H1 (cell line): Measurements from ENCODE around the gene LAMC3. TPM values are rescaled to one million over a fixed set of nuclear protein-coding genes. Genes with fewer than 3 reads are reported as not detected.

Source experiments
- CTCF ChIA-PET: fragments of 300-600 bp; sonication (Branson Sonifier 250); formaldehyde crosslinking; loops from one replicate; lab custom pipeline; 2021; ENCODE audit not compliant: partially characterized antibody; lab: Charles Lee
- POLR2A ChIA-PET: fragments of 300-600 bp; sonication (Branson Sonifier 250); formaldehyde crosslinking; loops from one replicate; lab custom pipeline; 2021; ENCODE audit warnings: inconsistent platforms; ENCODE audit not compliant: partially characterized antibody; lab: Charles Lee
- DNase-seq, 2 experiments: peaks; one replicate each; pipeline versions ENCODE4 v3.0.0 to v3.0.0-alpha.2; 2010 to 2022; ENCODE audit warnings: low spot score in 2 of 2, low read depth in 1 of 2, mixed read lengths in 1 of 2
- FAIRE-seq: peaks from 2 replicates; lab custom pipeline; 2011; peaks lifted over from hg19 to GRCh38; lab: Jason Lieb, UNC
- H2AFZ ChIP-seq: 2 replicates; pipeline ENCODE4 v1.8.1; 2012; ENCODE audit warnings: low read length, inconsistent platforms
- H2AK5ac ChIP-seq: 2 replicates; pipeline ENCODE4 v1.6.1; 2013; ENCODE audit warnings: low read depth, low read length
- H2BK120ac ChIP-seq: replicated peaks from 2 replicates; pipeline ENCODE3; 2013; ENCODE audit warnings: low read depth, low read length, inconsistent platforms
- H2BK12ac ChIP-seq: 2 replicates; pipeline ENCODE4 v1.6.1; 2013; ENCODE audit warnings: low read depth, low read length
- H2BK15ac ChIP-seq: 2 replicates; pipeline ENCODE4 v1.6.1; 2013; ENCODE audit warnings: low read length
- H2BK20ac ChIP-seq: 2 replicates; pipeline ENCODE4 v1.6.1; 2013; ENCODE audit warnings: low read length
- H2BK5ac ChIP-seq: 2 replicates; pipeline ENCODE4 v1.6.1; 2013; ENCODE audit warnings: low read depth, low read length
- H3K14ac ChIP-seq: 2 replicates; pipeline ENCODE4 v1.6.1; 2013; ENCODE audit warnings: inconsistent platforms; ENCODE audit not compliant: insufficient read length
- H3K18ac ChIP-seq: 2 replicates; pipeline ENCODE4 v1.6.1; 2013; ENCODE audit warnings: low read length; ENCODE audit errors: extremely low read depth
- H3K23ac ChIP-seq: 2 replicates; pipeline ENCODE4 v1.6.1; 2013; ENCODE audit warnings: inconsistent platforms; ENCODE audit not compliant: insufficient read length
- H3K23me2 ChIP-seq: 2 replicates; pipeline ENCODE4 v1.6.1; 2013; ENCODE audit warnings: low read depth, low read length
- H3K27ac ChIP-seq: 2 replicates; pipeline ENCODE4 v1.6.1; 2011; ENCODE audit warnings: low read depth, low read length, inconsistent platforms
- H3K27me3 ChIP-seq, 4 experiments: replicated peaks in 1 of 4; 1 replicate in 1 of 4; 2 replicates in 3 of 4; pipeline versions ENCODE4 v1.6.1 to v1.8.1; 2011 to 2013; ENCODE audit warnings: low read length in 3 of 4, mild to moderate bottlenecking in 3 of 4, inconsistent platforms in 2 of 4, mixed read lengths in 2 of 4, moderate library complexity in 1 of 4; ENCODE audit not compliant: control insufficient read depth in 3 of 4, insufficient read depth in 3 of 4; ENCODE audit errors: extremely low read depth in 1 of 4
- H3K36me3 ChIP-seq, 4 experiments: 2 replicates each; pipeline versions ENCODE4 v1.6.1 to v1.8.1; 2011 to 2013; ENCODE audit warnings: mild to moderate bottlenecking in 4 of 4, low read length in 3 of 4, moderate library complexity in 2 of 4, control low read depth in 1 of 4, inconsistent platforms in 1 of 4; ENCODE audit not compliant: insufficient read depth in 4 of 4, control insufficient read depth in 2 of 4
- H3K4ac ChIP-seq: replicated peaks from 2 replicates; pipeline ENCODE3; 2013; ENCODE audit warnings: low read length, low read depth, mixed read lengths, inconsistent platforms; ENCODE audit not compliant: insufficient read length
- H3K4me1 ChIP-seq, 4 experiments: replicated peaks in 1 of 4; 1 replicate in 1 of 4; 2 replicates in 3 of 4; pipeline versions ENCODE4 v1.6.1 to v1.8.1; 2011 to 2013; ENCODE audit warnings: low read length in 3 of 4, inconsistent platforms in 2 of 4, mixed read lengths in 1 of 4; ENCODE audit not compliant: insufficient read depth in 4 of 4, control insufficient read depth in 3 of 4
- H3K4me2 ChIP-seq, 2 experiments: 2 replicates each; pipeline versions ENCODE4 v1.6.1 to v1.8.1; 2011 to 2013; ENCODE audit warnings: low read depth in 2 of 2, low read length in 2 of 2, control low read depth in 1 of 2, inconsistent platforms in 1 of 2, mild to moderate bottlenecking in 1 of 2; ENCODE audit not compliant: insufficient read depth in 1 of 2
- H3K4me3 ChIP-seq, 4 experiments: fragments of 200-600, 300-600 bp in 1 of 4; sonication (generic), shearing (Covaris generic), sonication (Bioruptor Twin) in 1 of 4; 2 replicates each; pipeline versions ENCODE4 v1.5.1 to v1.8.1; 2011 to 2016; ENCODE audit warnings: low read length in 4 of 4, low read depth in 3 of 4, control low read depth in 2 of 4, inconsistent platforms in 2 of 4, mild to moderate bottlenecking in 2 of 4, mixed read lengths in 1 of 4, moderate library complexity in 1 of 4; ENCODE audit not compliant: insufficient read depth in 2 of 4; ENCODE audit errors: extremely low read depth in 1 of 4
- H3K56ac ChIP-seq: replicated peaks from 2 replicates; pipeline ENCODE3; 2013; ENCODE audit warnings: low read depth, mild to moderate bottlenecking, mixed read lengths, low read length, inconsistent platforms; ENCODE audit not compliant: insufficient read length
- H3K79me1 ChIP-seq: 2 replicates; pipeline ENCODE4 v1.6.1; 2013; ENCODE audit warnings: low read depth, low read length, control low read depth
- H3K79me2 ChIP-seq, 2 experiments: 2 replicates each; pipeline versions ENCODE4 v1.6.1 to v1.8.1; 2012 to 2013; ENCODE audit warnings: low read length in 2 of 2, mild to moderate bottlenecking in 2 of 2, inconsistent platforms in 1 of 2; ENCODE audit not compliant: insufficient read depth in 2 of 2, control insufficient read depth in 1 of 2
- H3K9ac ChIP-seq, 4 experiments: replicated peaks in 1 of 4; 1 replicate in 1 of 4; 2 replicates in 3 of 4; pipeline versions ENCODE4 v1.6.1 to v1.8.1; 2011 to 2013; ENCODE audit warnings: low read depth in 3 of 4, low read length in 3 of 4, control low read depth in 2 of 4, mild to moderate bottlenecking in 2 of 4, moderate library complexity in 2 of 4, inconsistent platforms in 1 of 4; ENCODE audit errors: extremely low read depth in 1 of 4
- H3K9me3 ChIP-seq, 2 experiments: 2 replicates each; pipeline versions ENCODE4 v1.6.1 to v1.8.1; 2012 to 2013; ENCODE audit warnings: mild to moderate bottlenecking in 2 of 2, moderate library complexity in 2 of 2, control low read depth in 1 of 2, inconsistent platforms in 1 of 2, low read depth in 1 of 2, low read length in 1 of 2, mixed read lengths in 1 of 2; ENCODE audit not compliant: insufficient read depth in 2 of 2
- H4K20me1 ChIP-seq, 2 experiments: replicated peaks in 1 of 2; 2 replicates each; pipeline versions ENCODE3 to v1.8.1; 2011 to 2013; ENCODE audit warnings: inconsistent platforms in 2 of 2, low read length in 2 of 2, mild to moderate bottlenecking in 1 of 2; ENCODE audit not compliant: insufficient read depth in 2 of 2, control insufficient read depth in 1 of 2
- H4K5ac ChIP-seq: 2 replicates; pipeline ENCODE4 v1.6.1; 2013; ENCODE audit warnings: low read length, low read depth, mixed read lengths, inconsistent platforms; ENCODE audit not compliant: insufficient read length
- H4K8ac ChIP-seq: 2 replicates; pipeline ENCODE4 v1.8.0; 2013; ENCODE audit warnings: mild to moderate bottlenecking, moderate library complexity, low read length, inconsistent platforms; ENCODE audit not compliant: insufficient read depth; ENCODE audit errors: extremely low read depth
- H4K91ac ChIP-seq: replicated peaks from 2 replicates; pipeline ENCODE3; 2013; ENCODE audit warnings: low read length, mixed read lengths, inconsistent platforms; ENCODE audit not compliant: insufficient read length
- RBBP5 ChIP-seq: IDR thresholded peaks from 2 replicates; pipeline ENCODE4 v1.7.1; 2012; ENCODE audit warnings: low read depth, mild to moderate bottlenecking, inconsistent platforms, low read length, moderate library complexity, borderline replicate concordance
- RXRA ChIP-seq: IDR thresholded peaks from 2 replicates; pipeline ENCODE4 v1.6.1; 2011; ENCODE audit warnings: low read depth, mild to moderate bottlenecking, low read length, moderate library complexity; ENCODE audit not compliant: insufficient read depth
- SIN3A ChIP-seq, 2 experiments: IDR thresholded peaks in 1 of 2; conservative IDR thresholded peaks in 1 of 2; 2 replicates each; pipeline ENCODE4 v1.6.1; 2011 to 2012; ENCODE audit warnings: low read length in 2 of 2, improper control_type of control experiment in 1 of 2, low read depth in 1 of 2, mild to moderate bottlenecking in 1 of 2
- YY1 ChIP-seq: IDR thresholded peaks from 2 replicates; pipeline ENCODE4 v1.6.1; 2011; ENCODE audit warnings: low read depth, mild to moderate bottlenecking, low read length
- WGBS, 2 experiments: shearing (Covaris generic) in 1 of 2; methylation state at CpG; one replicate each; pipeline versions ENCODE4 v1.1.6 to v1.1.7; 2013 to 2015; ENCODE audit warnings: low lambda C conversion rate in 2 of 2, mixed read lengths in 2 of 2, inconsistent platforms in 1 of 2, low coverage in 1 of 2, missing lambda C conversion rate in 1 of 2; ENCODE audit not compliant: insufficient replicate concordance in 2 of 2, insufficient coverage in 1 of 2, insufficient read length in 1 of 2; ENCODE audit errors: extremely low coverage in 1 of 2, missing lambda C conversion rate in 1 of 2; 5-methylcytosine and 5-hydroxymethylcytosine counted together
- polyA plus RNA-seq, 7 experiments: library from polyadenylated mRNA; depleted of rRNA in 3 of 7; stranded (reverse) in 5 of 7; unstranded in 2 of 7; fragments of >200 nt in 5 of 7; fragments of 200-250 nt in 2 of 7; gene quantifications; 1 replicate in 5 of 7; 2 replicates in 1 of 7; 4 replicates in 1 of 7; pipeline versions ENCODE4 v1.2.1 to v1.2.3, GENCODE V29; 2011 to 2013; ENCODE audit warnings: missing spikeins in 2 of 7, mixed read lengths in 2 of 7
- total RNA-seq: library from RNA; stranded (reverse); fragmentation: NEBNext Ultra II Directional; extraction: Animal tissue kit (Norgen Biotek cat#: 25700); gene quantifications from 2 replicates; pipeline ENCODE4 v1.2.1, GENCODE V29; 2021

Gene LAMC3
- total and polyA plus RNA-seq, 2 of the 8 experiments (the other 6 are each of a cell fraction or from before 2014, with no cell fraction given), result 9.3 to 12.3 TPM

- Histone ChIP-seq H2BK5ac (peak overlapping the region; percentile 63; the same call in 1 of the 2 replicates), H3K4me3 (peak overlapping the region; percentile 93 to 99 (median 96)), H3K79me1 (peaks cover 6% of the 10 kb centered on the region), H2BK20ac (no peak overlapping the region), H4K5ac (peak overlapping the region; percentile 21), H3K9me3 (no peaks in the 10 kb centered on the region), H2AFZ (0 out of 2 replicates have a peak overlapping the region, but pooled peaks have one; percentile 30), H4K8ac (peak overlapping the region; percentile 98; the same call in 1 of the 2 replicates), H3K18ac (no peak overlapping the region), H3K79me2 (peaks cover 0 to 16% of the 10 kb centered on the region in 2 experiments; a peak in 2 of 4 replicates), H3K14ac (no peak overlapping the region), H3K27me3 (no peaks in the 10 kb centered on the region), H2BK15ac (no peak overlapping the region), H3K9ac (peak overlapping the region; percentile 84 to 95 (median 90)), H2BK120ac (no peak overlapping the region), H3K23ac (no peak overlapping the region), H3K56ac (no peak overlapping the region), H2BK12ac (no peak overlapping the region), H3K27ac (peak overlapping the region; percentile 90; the same call in 1 of the 2 replicates), H3K36me3 (peaks cover 14 to 43% (median 34%) of the 10 kb centered on the region in 4 experiments; a peak in 7 of 8 replicates), H3K4me1 (peaks cover 0 to 3% (median 0%) of the 10 kb centered on the region in 4 experiments; a peak in 1 of 7 replicates), H4K20me1 (peaks cover 0 to 8% of the 10 kb centered on the region in 2 experiments), H3K23me2 (peaks cover 7% of the 10 kb centered on the region; the same call in 1 of the 2 replicates), H2AK5ac (no peak overlapping the region), H3K4me2 (peak overlapping the region; percentile 73 to 98), H4K91ac (no peak overlapping the region), H3K4ac (no peak overlapping the region)
- FAIRE-seq, result no peak
- DNase-seq, result no peak
- 7% methylated on average over 11 of the region's 11 CpGs; no CpG with 5 or more reads in 1 of the 2 experiments for WGBS, 2 experiments
- CTCF ChIA-PET, result interaction anchor here (1.1 to 1.4 kb wide), 2 partner anchors 8 to 55 kb away, joined by 3 to 4 read pairs; no protein-coding TSS in a partner anchor
- POLR2A ChIA-PET, result interaction anchor here (1.0 to 32.4 kb wide), 9 partner anchors 9 to 201 kb away, joined by 4 to 751 read pairs (median 7); partner anchors contain the start of gene AIF1L
- TF ChIP-seq YY1, result no peak
- TF ChIP-seq RXRA, result no peak
- TF ChIP-seq RBBP5, result no peak
- no peak for TF ChIP-seq SIN3A (conservative IDR thresholded peaks at IDR 0.05 in 1 of 2, IDR thresholded peaks at IDR 0.05 in 1 of 2; ENCODE audit: low read depth in 1 of 2, low read length in 2 of 2)
Measured at GRCh38 chr9:131126059-131126426, 117.1 kb downstream of the LAMC3 start.
